Activated T-cell treated with anti-CD3 and anti-CD28 coated beads, Interleukin-2, amount 50 U/mL, for 24 hours (primary cell): ENCODE results near the gene PNMA6E.
A peak's percentile ranks its signal among the peaks of the same experiment; 100 is the strongest.

Experiments used
- DNase-seq: peaks from one replicate; pipeline ENCODE4 v3.0.0-alpha.2; 2020
- H3K27ac Mint-ChIP-seq: 2 replicates; pipeline ENCODE4 v1.8.0; 2020; ENCODE audit warnings: mild to moderate bottlenecking, mixed read lengths
- H3K27me3 Mint-ChIP-seq: 2 replicates; pipeline ENCODE4 v1.8.0; 2020; ENCODE audit warnings: mixed read lengths
- H3K36me3 Mint-ChIP-seq: 2 replicates; pipeline ENCODE4 v1.8.0; 2020; ENCODE audit warnings: low read depth, mixed read lengths
- H3K4me1 Mint-ChIP-seq: 2 replicates; pipeline ENCODE4 v1.8.0; 2020; ENCODE audit warnings: low read depth, mixed read lengths
- H3K4me3 Mint-ChIP-seq: 2 replicates; pipeline ENCODE4 v1.8.0; 2020; ENCODE audit warnings: mild to moderate bottlenecking, moderate library complexity, mixed read lengths
- H3K9me3 Mint-ChIP-seq: 2 replicates; pipeline ENCODE4 v1.8.0; 2020; ENCODE audit warnings: mixed read lengths

Gene PNMA6E

GRCh38 chrX:153417637-153418036 is 16.5 kb upstream of the PNMA6E start:
- Mint-ChIP-seq H3K4me1 (no peaks in the 10 kb centered on the region), H3K4me3 (no peak overlapping the region), H3K27me3 (peaks cover 18% of the 10 kb centered on the region), H3K27ac (no peak overlapping the region), H3K9me3 (no peaks in the 10 kb centered on the region), H3K36me3 (peaks cover 3% of the 10 kb centered on the region)
- DNase-seq: no peak

- no peaks in the 10 kb centered on the region for H3K9me3 Mint-ChIP-seq
- H3K36me3 Mint-ChIP-seq: peaks cover 3% of the 10 kb centered on the region
- DNase-seq: no peak
- no peak overlapping the region for H3K4me3 Mint-ChIP-seq
- H3K4me1 Mint-ChIP-seq: peaks cover 7% of the 10 kb centered on the region
- no peak overlapping the region for H3K27ac Mint-ChIP-seq
- peaks cover 22% of the 10 kb centered on the region for H3K27me3 Mint-ChIP-seq
Observed at GRCh38 chrX:153416781-153417450, 15.8 kb upstream of the PNMA6E start.

GRCh38 chrX:153414856-153415510 is 13.8 kb upstream of the PNMA6E start:
- H3K36me3 Mint-ChIP-seq: no peaks in the 10 kb centered on the region
- H3K27me3 Mint-ChIP-seq: peaks cover 29% of the 10 kb centered on the region
- H3K4me3 Mint-ChIP-seq: no peak overlapping the region
- H3K4me1 Mint-ChIP-seq: peaks cover 11% of the 10 kb centered on the region
- H3K27ac Mint-ChIP-seq: no peak overlapping the region
- no peak for DNase-seq
- H3K9me3 Mint-ChIP-seq: no peaks in the 10 kb centered on the region

- H3K36me3 Mint-ChIP-seq: no peaks in the 10 kb centered on the region
- H3K27me3 Mint-ChIP-seq: peaks cover 24% of the 10 kb centered on the region
- H3K9me3 Mint-ChIP-seq: no peaks in the 10 kb centered on the region
- H3K4me3 Mint-ChIP-seq: no peak overlapping the region
- H3K4me1 Mint-ChIP-seq: peaks cover 11% of the 10 kb centered on the region
- DNase-seq: no peak
- no peak overlapping the region for H3K27ac Mint-ChIP-seq
Observed at GRCh38 chrX:153413731-153414130, 12.6 kb upstream of the PNMA6E start.

GRCh38 chrX:153412746-153413720 is 11.9 kb upstream of the PNMA6E start:
- Mint-ChIP-seq H3K4me1 (peaks cover 11% of the 10 kb centered on the region), H3K27ac (no peak overlapping the region), H3K4me3 (peak overlapping the region; percentile 71), H3K27me3 (peaks cover 23% of the 10 kb centered on the region), H3K36me3 (no peaks in the 10 kb centered on the region), H3K9me3 (no peaks in the 10 kb centered on the region)
- DNase-seq: no peak

GRCh38 chrX:153411988-153412574 is 10.9 kb upstream of the PNMA6E start:
- Mint-ChIP-seq H3K4me1 (peaks cover 11% of the 10 kb centered on the region), H3K36me3 (no peaks in the 10 kb centered on the region), H3K4me3 (peak overlapping the region; percentile 71), H3K27me3 (peaks cover 21% of the 10 kb centered on the region), H3K27ac (no peak overlapping the region), H3K9me3 (no peaks in the 10 kb centered on the region)
- DNase-seq: no peak

- Mint-ChIP-seq H3K9me3 (no peaks in the 10 kb centered on the region), H3K27ac (peak within 1 kb of the TSS; percentile 32), H3K4me3 (peak within 1 kb of the TSS; percentile 71), H3K4me1 (peaks cover 11% of the 10 kb centered on the region), H3K27me3 (peaks cover 21% of the 10 kb centered on the region), H3K36me3 (no peaks in the 10 kb centered on the region)
- peak; percentile 71 for DNase-seq
Observed at GRCh38 chrX:153411255-153411987, 10.3 kb upstream of the PNMA6E start, which contains the start of gene ZFP92. ZFP92 (plus strand) TSS chrX:153411472; CDS start chrX:153418323, 6,851 bp downstream.

GRCh38 chrX:153410888-153411254 is 9.7 kb upstream of the PNMA6E start:
- Mint-ChIP-seq H3K4me3 (peak overlapping the region; percentile 57), H3K9me3 (no peaks in the 10 kb centered on the region), H3K36me3 (no peaks in the 10 kb centered on the region), H3K27ac (peak overlapping the region; percentile 32), H3K27me3 (peaks cover 22% of the 10 kb centered on the region), H3K4me1 (peaks cover 11% of the 10 kb centered on the region)
- no peak for DNase-seq

GRCh38 chrX:153410373-153410772 is 9.2 kb upstream of the PNMA6E start:
- Mint-ChIP-seq H3K27ac (no peak overlapping the region), H3K9me3 (no peaks in the 10 kb centered on the region), H3K4me3 (no peak overlapping the region), H3K36me3 (no peaks in the 10 kb centered on the region), H3K4me1 (peaks cover 11% of the 10 kb centered on the region), H3K27me3 (peaks cover 24% of the 10 kb centered on the region)
- no peak for DNase-seq

GRCh38 chrX:153409414-153410101 is 8.4 kb upstream of the PNMA6E start:
- H3K36me3 Mint-ChIP-seq: no peaks in the 10 kb centered on the region
- H3K4me3 Mint-ChIP-seq: no peak overlapping the region
- H3K4me1 Mint-ChIP-seq: peaks cover 11% of the 10 kb centered on the region
- no peaks in the 10 kb centered on the region for H3K9me3 Mint-ChIP-seq
- DNase-seq: no peak
- no peak overlapping the region for H3K27ac Mint-ChIP-seq
- peaks cover 31% of the 10 kb centered on the region for H3K27me3 Mint-ChIP-seq

- Mint-ChIP-seq H3K4me3 (no peak overlapping the region), H3K27me3 (peaks cover 36% of the 10 kb centered on the region), H3K4me1 (peaks cover 11% of the 10 kb centered on the region), H3K36me3 (no peaks in the 10 kb centered on the region), H3K9me3 (no peaks in the 10 kb centered on the region), H3K27ac (no peak overlapping the region)
- DNase-seq: no peak
Observed at GRCh38 chrX:153408871-153409351, 7.8 kb upstream of the PNMA6E start.

- Mint-ChIP-seq H3K27ac (no peak overlapping the region), H3K4me1 (peaks cover 11% of the 10 kb centered on the region), H3K4me3 (no peak overlapping the region), H3K27me3 (peaks cover 36% of the 10 kb centered on the region), H3K36me3 (no peaks in the 10 kb centered on the region), H3K9me3 (no peaks in the 10 kb centered on the region)
- no peak for DNase-seq
Observed at GRCh38 chrX:153408221-153408721, 7.1 kb upstream of the PNMA6E start.

- DNase-seq: no peak
- Mint-ChIP-seq H3K4me1 (peaks cover 11% of the 10 kb centered on the region), H3K9me3 (no peaks in the 10 kb centered on the region), H3K27ac (no peak overlapping the region), H3K27me3 (peaks cover 36% of the 10 kb centered on the region), H3K36me3 (no peaks in the 10 kb centered on the region), H3K4me3 (no peak overlapping the region)
Observed at GRCh38 chrX:153407736-153408135, 6.6 kb upstream of the PNMA6E start.
